GM18951 (cell line): Measurements from ENCODE around the gene LIN28B.
"Not testable (repeated sequence)": the region's sequence is repeated elsewhere in the genome, so short reads cannot be mapped to it uniquely, and the experiment has no call there.

Experiments
- POLR2A ChIP-seq: IDR thresholded peaks from 4 replicates; pipeline ENCODE4 v1.6.1; 2011; ENCODE audit warnings: mild to moderate bottlenecking; ENCODE audit not compliant: insufficient read length, insufficient read depth; ENCODE audit errors: extremely low read depth
- in situ Hi-C: fragments of 300-500 bp; cut with MboI; formaldehyde crosslinking; loops from one replicate; pipeline ENCODE4 v1.12.0; 2022; ENCODE audit warnings: low sequenced_read_pairs, mixed read lengths, inconsistent platforms; ENCODE audit not compliant: unreplicated experiment

Gene LIN28B

GRCh38 chr6:104969785-104970581 is 13.1 kb downstream of the LIN28B start:
- TF ChIP-seq POLR2A = no peak
- in situ Hi-C loops = no loop called here

- no peak for TF ChIP-seq POLR2A
- in situ Hi-C loops = no loop called here
These were observed 16.5 kb downstream of the LIN28B start for GRCh38 chr6:104973404-104973803.

GRCh38 chr6:104983296-104983695 is 26.4 kb downstream of the LIN28B start:
- TF ChIP-seq POLR2A = no peak

GRCh38 chr6:104983776-104984175 is 26.9 kb downstream of the LIN28B start:
- no peak for TF ChIP-seq POLR2A
- in situ Hi-C loops = no loop called here

More at GRCh38 chr6:104983296-104983695, 26.4 kb downstream of the LIN28B start:
- in situ Hi-C loops = no loop called here

- in situ Hi-C loops = no loop called here
- TF ChIP-seq POLR2A = no peak
These were observed 27.9 kb downstream of the LIN28B start for GRCh38 chr6:104984831-104985230.

- in situ Hi-C loops = not testable (repeated sequence)
These were observed 29.0 kb downstream of the LIN28B start for GRCh38 chr6:104985875-104986274.

- TF ChIP-seq POLR2A = no peak
- in situ Hi-C loops = no loop called here
These were observed 29.7 kb downstream of the LIN28B start for GRCh38 chr6:104986625-104987024.

GRCh38 chr6:104987218-104987617 is 30.3 kb downstream of the LIN28B start:
- in situ Hi-C loops = no loop called here
- no peak for TF ChIP-seq POLR2A

GRCh38 chr6:104990085-104990484 is 33.2 kb downstream of the LIN28B start:
- no peak for TF ChIP-seq POLR2A
- in situ Hi-C loops = no loop called here

GRCh38 chr6:104991062-104991461 is 34.2 kb downstream of the LIN28B start:
- in situ Hi-C loops = not testable (repeated sequence)

GRCh38 chr6:104993576-104993975 is 36.7 kb downstream of the LIN28B start:
- in situ Hi-C loops = not testable (repeated sequence)

GRCh38 chr6:104995989-104996617 is 39.2 kb downstream of the LIN28B start:
- no peak for TF ChIP-seq POLR2A
- in situ Hi-C loops = no loop called here

GRCh38 chr6:105001063-105001462 is 44.2 kb downstream of the LIN28B start:
- in situ Hi-C loops = no loop called here
- TF ChIP-seq POLR2A = no peak

- in situ Hi-C loops = no loop called here
- no peak for TF ChIP-seq POLR2A
These were observed 45.0 kb downstream of the LIN28B start for GRCh38 chr6:105001906-105002305.
